GM23338 (cell line): ENCODE data around the gene AQP10. TPM values are rescaled to one million over a fixed set of nuclear protein-coding genes. Genes with fewer than 3 reads are reported as not detected.

Experiments
- ATAC-seq: fragments of 200-7000 bp; cut with Tn5 transposase; 3 replicates; pipeline ENCODE4 v1.9.1; 2020
- DNase-seq: peaks from one replicate; pipeline ENCODE4 v3.0.0-alpha.2; 2015; ENCODE audit warnings: low spot score
- H2AFZ ChIP-seq: fragments of 200-600 bp; sonication (generic); 2 replicates; pipeline ENCODE4 v1.8.0; 2016; ENCODE audit warnings: antibody characterized with exemption, mild to moderate bottlenecking, moderate library complexity
- H3F3A ChIP-seq: fragments of 200-600 bp; sonication (generic); replicated peaks from 2 replicates; pipeline ENCODE4 v1.8.0; 2017; ENCODE audit warnings: antibody characterized with exemption, mixed run types, low read depth
- H3K27ac ChIP-seq: fragments of 200-600 bp; sonication (generic); 2 replicates; pipeline ENCODE4 v1.6.1; 2016; ENCODE audit warnings: low read depth
- H3K27me3 ChIP-seq: fragments of 200-600 bp; sonication (generic); 2 replicates; pipeline ENCODE4 v1.8.0; 2016; ENCODE audit warnings: mild to moderate bottlenecking, mixed run types, moderate library complexity; ENCODE audit not compliant: insufficient read depth
- H3K36me3 ChIP-seq: fragments of 200-600 bp; sonication (generic); 2 replicates; pipeline ENCODE4 v1.8.0; 2016; ENCODE audit warnings: mild to moderate bottlenecking; ENCODE audit not compliant: insufficient read depth
- H3K4me1 ChIP-seq: fragments of 200-600 bp; sonication (generic); 2 replicates; pipeline ENCODE4 v1.8.0; 2016; ENCODE audit warnings: mild to moderate bottlenecking, moderate library complexity; ENCODE audit not compliant: insufficient read depth
- H3K4me2 ChIP-seq: fragments of 200-600 bp; sonication (generic); 2 replicates; pipeline ENCODE4 v1.7.1; 2017; ENCODE audit warnings: mixed run types
- H3K4me3 ChIP-seq: fragments of 200-600 bp; sonication (generic); 2 replicates; pipeline ENCODE4 v1.6.1; 2016; ENCODE audit warnings: mixed run types
- H3K79me2 ChIP-seq: fragments of 200-600 bp; sonication (generic); replicated peaks from 2 replicates; pipeline ENCODE4 v1.8.0; 2017; ENCODE audit warnings: mild to moderate bottlenecking; ENCODE audit not compliant: insufficient read depth
- H3K9me2 ChIP-seq: fragments of 200-600 bp; sonication (generic); 2 replicates; pipeline ENCODE4 v1.8.0; 2017; ENCODE audit not compliant: insufficient read depth
- H4K20me1 ChIP-seq: fragments of 200-600 bp; sonication (generic); replicated peaks from 2 replicates; pipeline ENCODE4 v1.8.0; 2017; ENCODE audit warnings: mild to moderate bottlenecking; ENCODE audit not compliant: insufficient read depth
- H3K27ac Mint-ChIP-seq: 2 replicates; pipeline ENCODE4 v1.8.0; 2020; ENCODE audit warnings: inconsistent platforms, mild to moderate bottlenecking, moderate library complexity, mixed read lengths
- H3K27me3 Mint-ChIP-seq: 3 replicates; pipeline ENCODE4 v1.8.0; 2022; ENCODE audit warnings: low read depth, mild to moderate bottlenecking, moderate library complexity, mixed read lengths, inconsistent platforms; ENCODE audit not compliant: insufficient read depth, poor library complexity
- H3K36me3 Mint-ChIP-seq: 3 replicates; pipeline ENCODE4 v1.8.0; 2021; ENCODE audit warnings: low read depth, mild to moderate bottlenecking, inconsistent platforms, moderate library complexity, mixed read lengths
- H3K4me1 Mint-ChIP-seq: 3 replicates; pipeline ENCODE4 v1.8.0; 2020; ENCODE audit warnings: mild to moderate bottlenecking, inconsistent platforms, mixed read lengths
- H3K4me3 Mint-ChIP-seq: 3 replicates; pipeline ENCODE4 v1.8.0; 2021; ENCODE audit warnings: moderate library complexity, mild to moderate bottlenecking, inconsistent platforms, mixed read lengths
- H3K9me3 Mint-ChIP-seq: 3 replicates; pipeline ENCODE4 v1.8.0; 2020; ENCODE audit warnings: moderate library complexity, mild to moderate bottlenecking, inconsistent platforms, mixed read lengths
- CREB1 ChIP-seq: fragments of 250-450 bp; sonication (Bioruptor Pico); IDR thresholded peaks from 2 replicates; pipeline ENCODE4 v1.5.0; 2020; ENCODE audit warnings: low read depth, mild to moderate bottlenecking, moderate library complexity
- CTCF ChIP-seq, 2 experiments: fragments of 200-600 bp in 1 of 2; sonication (generic) in 1 of 2; conservative IDR thresholded peaks; 2 replicates each; pipeline versions ENCODE4 v1.5.1 to v1.6.1; 2016 to 2017; ENCODE audit warnings: antibody characterized with exemption in 2 of 2, low read depth in 2 of 2, mild to moderate bottlenecking in 2 of 2, moderate library complexity in 1 of 2
- ETS1 ChIP-seq: IDR thresholded peaks from 2 replicates; pipeline ENCODE4 v1.6.1; 2016; ENCODE audit warnings: antibody characterized with exemption
- EZH2 ChIP-seq: fragments of 200-600 bp; sonication (generic); IDR thresholded peaks from one replicate; pipeline ENCODE4 v1.8.0; 2017; ENCODE audit warnings: antibody characterized with exemption, mild to moderate bottlenecking, low read depth; ENCODE audit not compliant: unreplicated experiment
- EZH2phosphoT487 ChIP-seq: fragments of 200-600 bp; sonication (generic); IDR thresholded peaks from one replicate; pipeline ENCODE4 v1.8.1; 2018; ENCODE audit warnings: antibody characterized with exemption; ENCODE audit not compliant: unreplicated experiment
- JUNB ChIP-seq: IDR thresholded peaks from one replicate; pipeline ENCODE4 v1.6.1; 2016; ENCODE audit warnings: antibody characterized with exemption; ENCODE audit not compliant: unreplicated experiment
- NANOG ChIP-seq: IDR thresholded peaks from 2 replicates; pipeline ENCODE4 v1.6.1; 2016; ENCODE audit warnings: antibody characterized with exemption, borderline replicate concordance
- POLR2AphosphoS5 ChIP-seq: IDR thresholded peaks from 2 replicates; pipeline ENCODE4 v1.6.1; 2016; ENCODE audit warnings: antibody characterized with exemption, low read depth
- STAT1 ChIP-seq: IDR thresholded peaks from one replicate; pipeline ENCODE4 v1.6.1; 2016; ENCODE audit warnings: antibody characterized with exemption; ENCODE audit not compliant: unreplicated experiment
- ZNF114 ChIP-seq: fragments of 250-450 bp; sonication (Bioruptor Pico); IDR thresholded peaks from 2 replicates; pipeline ENCODE4 v1.5.0; 2020; ENCODE audit warnings: mild to moderate bottlenecking, moderate library complexity
- ZNF331 ChIP-seq: fragments of 250-450 bp; sonication (Bioruptor Pico); IDR thresholded peaks from 2 replicates; pipeline ENCODE4 v1.5.0; 2020; ENCODE audit warnings: low read depth, mild to moderate bottlenecking, moderate library complexity
- ZNF462 ChIP-seq: fragments of 250-450 bp; sonication (Bioruptor Pico); IDR thresholded peaks from 2 replicates; pipeline ENCODE4 v1.5.0; 2020; ENCODE audit warnings: mild to moderate bottlenecking, moderate library complexity
- polyA plus RNA-seq: library from polyadenylated mRNA; unstranded; fragments of >200 nt; fragmentation: Nextera tagmentation; extraction: Ambion mirVana; gene quantifications from 2 replicates; pipeline ENCODE4 v1.2.1, GENCODE V29; 2016
- total RNA-seq: library from RNA; depleted of rRNA; stranded (reverse); fragments of >200 nt; shearing (Covaris generic); gene quantifications from 2 replicates; pipeline ENCODE4 v1.2.3, GENCODE V29; 2014
- TF ChIP-seq, protein P1 (sequence below): IDR thresholded peaks from one replicate; pipeline ENCODE4 v1.6.1; 2018; ENCODE audit warnings: antibody characterized with exemption; ENCODE audit not compliant: unreplicated experiment

AQP10 gene
- total and polyA plus RNA-seq, 2 experiments from 2014 or later: not detected

DNA sequence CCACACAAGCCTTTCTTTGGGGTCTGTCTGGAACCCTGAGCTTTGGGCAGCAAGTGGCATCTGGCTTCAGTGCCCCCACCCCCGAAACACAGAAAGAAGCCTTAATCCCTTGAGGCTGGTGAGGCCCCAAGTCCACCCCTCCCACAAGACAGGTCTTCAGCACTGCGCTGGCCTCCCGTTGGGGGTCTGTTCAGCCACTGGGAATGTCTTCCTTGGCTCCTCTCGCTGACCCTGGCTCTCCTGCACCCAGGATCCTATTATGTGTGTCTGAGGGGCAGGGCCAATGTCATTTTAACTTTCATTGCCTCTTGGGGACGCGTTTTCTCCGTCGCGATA lies 31.3 kb downstream of the AQP10 start:
- no peak for TF ChIP-seq EZH2phosphoT487
- no peak for TF ChIP-seq JUNB
- TF ChIP-seq, protein P1, sequence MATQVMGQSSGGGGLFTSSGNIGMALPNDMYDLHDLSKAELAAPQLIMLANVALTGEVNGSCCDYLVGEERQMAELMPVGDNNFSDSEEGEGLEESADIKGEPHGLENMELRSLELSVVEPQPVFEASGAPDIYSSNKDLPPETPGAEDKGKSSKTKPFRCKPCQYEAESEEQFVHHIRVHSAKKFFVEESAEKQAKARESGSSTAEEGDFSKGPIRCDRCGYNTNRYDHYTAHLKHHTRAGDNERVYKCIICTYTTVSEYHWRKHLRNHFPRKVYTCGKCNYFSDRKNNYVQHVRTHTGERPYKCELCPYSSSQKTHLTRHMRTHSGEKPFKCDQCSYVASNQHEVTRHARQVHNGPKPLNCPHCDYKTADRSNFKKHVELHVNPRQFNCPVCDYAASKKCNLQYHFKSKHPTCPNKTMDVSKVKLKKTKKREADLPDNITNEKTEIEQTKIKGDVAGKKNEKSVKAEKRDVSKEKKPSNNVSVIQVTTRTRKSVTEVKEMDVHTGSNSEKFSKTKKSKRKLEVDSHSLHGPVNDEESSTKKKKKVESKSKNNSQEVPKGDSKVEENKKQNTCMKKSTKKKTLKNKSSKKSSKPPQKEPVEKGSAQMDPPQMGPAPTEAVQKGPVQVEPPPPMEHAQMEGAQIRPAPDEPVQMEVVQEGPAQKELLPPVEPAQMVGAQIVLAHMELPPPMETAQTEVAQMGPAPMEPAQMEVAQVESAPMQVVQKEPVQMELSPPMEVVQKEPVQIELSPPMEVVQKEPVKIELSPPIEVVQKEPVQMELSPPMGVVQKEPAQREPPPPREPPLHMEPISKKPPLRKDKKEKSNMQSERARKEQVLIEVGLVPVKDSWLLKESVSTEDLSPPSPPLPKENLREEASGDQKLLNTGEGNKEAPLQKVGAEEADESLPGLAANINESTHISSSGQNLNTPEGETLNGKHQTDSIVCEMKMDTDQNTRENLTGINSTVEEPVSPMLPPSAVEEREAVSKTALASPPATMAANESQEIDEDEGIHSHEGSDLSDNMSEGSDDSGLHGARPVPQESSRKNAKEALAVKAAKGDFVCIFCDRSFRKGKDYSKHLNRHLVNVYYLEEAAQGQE: no peak
- TF ChIP-seq ZNF114 (CRISPR knock-in tag): no peak
- TF ChIP-seq CREB1: no peak
- TF ChIP-seq POLR2AphosphoS5: no peak
- TF ChIP-seq EZH2: no peak
- no peak for TF ChIP-seq ZNF331
- TF ChIP-seq STAT1: no peak
- no peak for TF ChIP-seq NANOG
- no peak for TF ChIP-seq ZNF462 (CRISPR knock-in tag)
- no peak for TF ChIP-seq CTCF (conservative IDR thresholded peaks at IDR 0.05; ENCODE audit: low read depth in 2 of 2)
- TF ChIP-seq ETS1: no peak
- H2AFZ ChIP-seq: peak overlapping the region; percentile 99
- no peaks in the 10 kb centered on the region for H3K27me3 ChIP-seq
- H3K9me2 ChIP-seq: no peaks in the 10 kb centered on the region
- H3K4me1 ChIP-seq: peaks cover 8% of the 10 kb centered on the region; the same call in 1 of the 2 replicates
- H3F3A ChIP-seq: peaks cover 2% of the 10 kb centered on the region; the same call in 1 of the 2 replicates
- H3K27ac ChIP-seq: no peak overlapping the region
- peaks cover 20% of the 10 kb centered on the region for H3K4me1 Mint-ChIP-seq
- peaks cover 22% of the 10 kb centered on the region for H3K36me3 Mint-ChIP-seq
- H3K79me2 ChIP-seq: no peaks in the 10 kb centered on the region
- H3K4me3 Mint-ChIP-seq: peak overlapping the region; percentile 88
- DNase-seq (peak; percentile 46), ATAC-seq (peak; percentile 38)
- H3K4me2 ChIP-seq: peak overlapping the region; percentile 97
- 0 out of 2 replicates have a peak, but pooled peaks cover 4% of the 10 kb centered on the region for H3K36me3 ChIP-seq
- peaks cover 16% of the 10 kb centered on the region for H3K27me3 Mint-ChIP-seq
- no peak overlapping the region for H3K27ac Mint-ChIP-seq
- H4K20me1 ChIP-seq: no peaks in the 10 kb centered on the region; the same call in 1 of the 2 replicates
- peak overlapping the region; percentile 88 for H3K4me3 ChIP-seq
- H3K9me3 Mint-ChIP-seq: no peaks in the 10 kb centered on the region; the same call in 2 of the 3 replicates
